ENCODE data around the gene KRTAP5-6.

Gene KRTAP5-6

GRCh38 chr11:1652026-1652425 is 45.0 kb upstream of the KRTAP5-6 start:
- TF ChIP-seq CTCF (IDR thresholded peaks at IDR 0.05; ENCODE audit: low read depth, low read length), result no peak
- DNase-seq (ENCODE audit: extremely low read depth, low read depth), result no peak

GRCh38 chr11:1652442-1652770 is 44.6 kb upstream of the KRTAP5-6 start:
- TF ChIP-seq CTCF (IDR thresholded peaks at IDR 0.05; ENCODE audit: low read depth, low read length), result no peak
- DNase-seq (ENCODE audit: extremely low read depth, low read depth), result no peak

- peak; percentile 95 for TF ChIP-seq CTCF (IDR thresholded peaks at IDR 0.05; ENCODE audit: low read depth, low read length)
- peak; percentile 0 for DNase-seq (ENCODE audit: extremely low read depth, low read depth)
Observed at GRCh38 chr11:1652771-1653540, 44.0 kb upstream of the KRTAP5-6 start.

GRCh38 chr11:1653541-1654387 is 43.2 kb upstream of the KRTAP5-6 start:
- no peak for TF ChIP-seq CTCF (IDR thresholded peaks at IDR 0.05; ENCODE audit: low read depth, low read length)
- DNase-seq (ENCODE audit: extremely low read depth, low read depth), result no peak

GRCh38 chr11:1654388-1655167 is 42.4 kb upstream of the KRTAP5-6 start:
- DNase-seq (ENCODE audit: extremely low read depth, low read depth), result no peak
- TF ChIP-seq CTCF (IDR thresholded peaks at IDR 0.05; ENCODE audit: low read depth, low read length), result no peak

GRCh38 chr11:1655168-1656060 is 41.6 kb upstream of the KRTAP5-6 start:
- no peak for TF ChIP-seq CTCF (IDR thresholded peaks at IDR 0.05; ENCODE audit: low read depth, low read length)
- DNase-seq (ENCODE audit: extremely low read depth, low read depth), result no peak
